G401.6 (cell line): ENCODE results near the gene RGS9.

ENCODE experiments used
- FAIRE-seq: peaks from 2 replicates; lab custom pipeline; 2012; peaks lifted over from hg19 to GRCh38; lab: Jason Lieb, UNC

The RGS9 gene

DNA sequence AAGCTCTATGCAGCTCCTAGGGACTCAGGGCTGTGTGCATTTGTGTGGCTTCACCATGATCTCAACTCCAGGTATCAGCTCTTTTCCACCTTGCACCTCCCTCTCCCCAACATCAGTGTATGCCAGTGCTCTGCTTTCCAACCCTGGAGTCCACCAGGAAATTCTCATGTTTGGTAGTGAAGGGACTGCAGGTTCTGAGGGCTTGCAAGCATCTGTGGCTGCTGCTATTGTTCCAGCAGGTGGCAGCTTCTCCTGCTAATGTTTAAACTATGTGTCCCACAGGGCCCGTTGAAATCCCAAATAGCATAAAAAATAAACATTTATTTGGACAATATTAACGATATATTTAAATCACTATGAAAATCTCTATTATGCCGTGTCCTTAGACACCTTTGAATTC, 82.0 kb downstream of the RGS9 start:
- no peak for FAIRE-seq

DNA sequence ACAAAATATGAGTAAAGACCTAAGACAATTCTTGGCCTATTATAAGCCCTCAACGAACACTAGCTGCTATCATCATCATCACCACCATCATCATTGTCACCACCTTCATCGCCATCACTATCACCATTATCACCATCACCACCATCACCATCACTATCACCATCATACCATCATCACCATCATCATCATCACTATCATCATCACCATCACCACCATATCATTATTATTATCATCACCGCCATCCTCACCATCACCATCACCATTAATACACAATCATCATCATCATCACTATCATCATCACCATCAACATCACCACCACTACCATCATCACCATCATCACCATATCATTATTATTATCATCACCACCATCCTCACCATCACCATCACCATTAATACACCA, 82.5 kb downstream of the RGS9 start:
- FAIRE-seq = no peak

GRCh38 chr17:65220732-65221131, 83.6 kb downstream of the RGS9 start:
- no peak for FAIRE-seq

DNA sequence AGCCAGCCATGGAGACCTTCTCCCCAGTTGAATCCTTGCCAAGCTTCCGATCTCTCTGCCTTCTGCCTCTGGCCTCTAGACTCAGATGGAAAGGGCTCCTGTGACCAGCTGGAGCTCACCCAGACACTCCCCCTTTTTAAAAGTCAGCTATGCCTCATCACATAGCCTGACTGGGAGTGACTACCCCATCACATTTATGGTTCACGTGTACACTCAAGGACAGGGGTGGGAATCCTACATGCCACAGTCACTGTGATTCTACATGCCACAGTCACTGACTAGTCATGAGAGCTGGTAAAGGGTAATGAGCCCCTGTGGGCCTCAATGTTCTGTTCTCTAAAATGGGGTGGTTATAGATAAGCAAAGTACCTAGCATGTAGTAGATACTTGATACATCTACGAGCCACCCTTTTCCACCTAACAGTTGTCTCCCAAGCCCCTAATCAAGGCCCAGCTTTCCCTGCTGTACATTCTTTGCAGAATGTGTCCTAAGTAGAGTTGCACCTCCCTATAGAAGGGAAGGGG, 85.1 kb downstream of the RGS9 start:
- no peak for FAIRE-seq

DNA sequence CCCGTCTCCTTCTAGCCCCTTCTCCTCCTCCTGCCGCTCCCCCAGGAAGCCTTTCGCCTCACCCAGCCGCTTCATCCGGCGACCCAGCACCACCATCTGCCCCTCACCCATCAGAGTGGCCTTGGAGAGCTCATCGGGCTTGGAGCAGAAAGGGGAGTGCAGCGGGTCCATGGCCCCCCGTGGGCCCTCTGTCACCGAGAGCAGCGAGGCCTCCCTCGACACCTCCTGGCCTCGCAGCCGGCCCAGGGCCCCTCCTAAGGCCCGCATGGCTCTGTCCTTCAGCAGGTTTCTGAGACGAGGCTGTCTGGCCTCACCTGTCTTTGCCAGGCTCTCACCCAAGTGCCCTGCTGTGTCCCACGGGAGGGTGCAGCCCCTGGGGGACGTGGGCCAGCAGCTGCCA, 87.9 kb downstream of the RGS9 start:
- FAIRE-seq = no peak

GRCh38 chr17:65226227-65226626, 89.1 kb downstream of the RGS9 start:
- FAIRE-seq = no peak

GRCh38 chr17:65227637-65228036, 90.5 kb downstream of the RGS9 start:
- FAIRE-seq = no peak

DNA sequence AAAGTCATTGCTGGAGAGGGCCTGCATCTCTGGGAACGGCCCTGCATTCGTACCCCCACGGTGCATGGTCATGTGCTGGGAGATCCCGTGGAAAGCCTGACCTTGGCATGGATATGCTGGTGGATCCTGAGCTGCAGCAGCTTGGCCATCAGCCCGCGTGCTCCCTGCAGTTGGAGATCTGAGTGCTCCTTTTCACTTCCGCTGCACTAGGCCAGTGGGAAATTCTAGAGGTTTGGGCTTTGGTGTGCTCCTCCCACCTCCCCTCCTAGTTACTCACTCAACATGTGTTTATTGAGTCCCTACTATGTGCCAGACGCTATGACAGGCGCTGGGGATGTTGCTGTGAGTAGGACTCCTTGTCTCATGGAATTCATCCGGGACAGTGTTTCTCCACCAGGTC, 91.1 kb downstream of the RGS9 start:
- no peak for FAIRE-seq

DNA sequence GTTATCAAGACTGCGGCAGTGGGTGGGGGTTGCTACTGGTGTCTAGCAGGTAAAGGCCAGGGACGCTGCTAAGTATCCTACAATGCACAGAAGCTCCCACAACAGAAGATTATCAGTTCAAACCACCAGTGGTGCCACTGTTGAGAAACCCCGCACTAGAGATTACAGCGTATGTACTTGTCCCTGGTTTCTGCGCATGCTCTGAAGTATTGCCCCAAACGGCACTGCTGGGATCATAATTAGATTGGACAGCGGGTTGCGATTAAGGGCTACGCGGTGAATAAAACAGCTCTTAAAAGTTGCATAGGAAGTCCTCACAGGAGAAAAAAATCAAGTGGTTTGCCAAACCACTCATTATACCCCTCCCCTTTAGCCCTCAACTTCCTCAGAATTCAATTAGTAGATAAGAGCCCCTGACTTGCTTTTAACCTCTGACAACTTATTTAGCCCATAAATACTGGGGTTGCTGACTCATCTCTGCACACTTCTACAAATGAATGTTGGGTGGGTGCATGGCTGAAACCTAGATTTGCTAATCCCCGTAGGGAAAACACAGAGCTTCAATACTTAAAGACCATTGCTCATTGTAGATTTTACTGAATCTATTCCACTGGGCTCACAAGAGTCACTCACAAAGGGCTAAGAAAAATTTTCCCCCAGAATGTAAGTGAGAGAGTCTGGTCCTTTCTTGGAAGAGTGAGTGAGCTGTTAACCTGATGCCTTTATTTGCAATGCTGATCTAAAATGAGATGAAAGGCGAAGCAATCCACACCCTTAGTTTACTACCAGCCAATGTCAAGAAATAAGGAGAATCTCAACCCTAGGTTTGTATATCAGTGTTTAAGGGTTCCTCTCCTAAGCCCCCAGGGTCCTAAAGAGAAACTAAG, 91.8 kb downstream of the RGS9 start:
- no peak for FAIRE-seq

DNA sequence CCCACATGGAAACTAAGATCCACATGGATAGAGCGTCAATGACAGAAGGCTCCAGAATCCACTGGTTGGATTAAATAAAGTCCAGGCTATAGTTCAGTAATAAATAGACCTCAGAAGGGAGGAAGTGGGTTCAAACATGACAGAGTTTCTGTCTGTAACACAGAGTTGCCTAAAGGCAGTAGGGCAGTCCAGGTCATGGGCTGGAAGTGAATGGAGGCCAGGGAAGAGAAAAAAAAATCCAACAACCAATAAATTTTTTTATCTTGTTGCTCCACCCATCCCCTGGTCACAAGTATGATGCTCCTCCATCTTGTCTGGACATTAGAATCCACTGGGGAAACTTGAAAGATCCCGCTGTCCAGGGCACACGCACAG, 92.4 kb downstream of the RGS9 start:
- FAIRE-seq = no peak

DNA sequence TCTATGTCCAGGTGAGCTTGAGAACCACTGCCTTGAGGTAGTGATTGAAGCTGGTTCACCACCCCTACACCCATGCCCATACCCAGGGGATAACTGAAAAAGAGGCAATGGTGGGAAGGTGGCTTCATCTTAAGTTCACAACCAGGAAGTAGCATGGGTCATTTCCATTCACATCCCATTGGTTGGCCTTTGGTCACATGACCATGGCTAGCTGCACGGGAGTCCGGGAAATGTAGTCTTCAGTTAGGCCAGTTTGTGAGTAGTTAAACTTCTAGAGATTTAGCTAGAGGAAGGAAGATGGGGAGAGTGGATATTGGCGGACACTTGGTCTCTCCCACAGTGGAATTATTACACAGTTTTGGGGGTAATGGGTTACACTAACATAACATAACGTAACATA, 92.9 kb downstream of the RGS9 start:
- no peak for FAIRE-seq

DNA sequence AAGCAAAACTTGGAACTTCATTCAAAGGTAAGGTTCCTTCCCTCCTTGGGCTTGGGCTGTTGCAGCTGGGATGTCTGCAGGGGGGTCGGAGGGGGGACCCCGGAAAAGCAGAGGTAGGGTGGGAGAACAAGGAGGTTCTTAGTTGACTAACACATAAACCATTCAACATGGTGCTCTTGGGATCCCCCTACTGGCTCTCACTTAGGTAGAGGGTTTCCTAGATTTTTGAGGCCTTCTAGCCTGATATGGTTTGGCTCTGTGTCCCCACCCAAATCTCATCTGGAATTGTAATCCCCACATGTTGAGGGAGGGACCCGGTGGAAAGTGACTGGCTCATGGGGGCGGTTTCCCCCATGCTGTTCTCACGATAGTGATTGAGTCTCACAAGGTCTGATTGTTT, 93.9 kb downstream of the RGS9 start:
- FAIRE-seq = no peak

- no peak for FAIRE-seq
Observed at GRCh38 chr17:65231662-65232335, 94.6 kb downstream of the RGS9 start.

DNA sequence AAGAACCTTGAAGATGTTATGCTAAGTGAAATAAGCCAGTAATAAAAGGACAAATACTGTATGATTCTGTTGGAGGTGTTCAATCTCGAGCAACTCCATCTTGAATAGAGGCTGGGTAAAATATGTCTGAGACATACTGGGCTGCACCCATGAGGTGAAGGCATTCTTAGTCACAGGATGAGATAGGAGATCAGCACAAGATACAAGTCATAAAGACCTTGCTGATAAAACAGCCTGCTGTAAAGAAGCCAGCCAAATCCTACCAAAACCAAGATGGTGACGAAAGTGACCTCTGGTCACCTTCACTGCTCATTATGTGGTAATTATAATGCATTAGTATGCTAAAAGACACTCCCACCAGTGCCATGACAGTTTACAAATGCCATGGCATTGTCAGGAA, 98.1 kb downstream of the RGS9 start:
- FAIRE-seq = no peak

DNA sequence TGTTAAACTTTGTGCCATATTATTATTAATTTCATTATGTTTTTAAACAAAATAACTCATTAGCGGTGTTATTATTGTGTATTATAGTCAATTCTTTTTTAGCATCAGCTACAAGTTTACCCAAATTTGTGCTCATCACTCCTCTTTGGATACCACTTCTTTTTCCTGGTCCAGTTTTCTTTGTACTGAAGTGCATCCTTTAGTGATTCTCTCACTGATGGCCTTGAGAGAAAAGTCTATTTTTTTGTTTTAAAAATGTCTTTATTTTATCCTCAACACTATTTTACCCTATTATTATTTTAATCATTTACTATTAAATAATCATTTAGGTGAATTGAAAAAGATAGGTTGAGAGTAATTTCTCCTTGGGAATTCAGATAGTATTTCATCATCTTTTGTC, 99.2 kb downstream of the RGS9 start:
- FAIRE-seq = no peak

GRCh38 chr17:65243838-65244625, 106.9 kb downstream of the RGS9 start:
- FAIRE-seq = no peak

DNA sequence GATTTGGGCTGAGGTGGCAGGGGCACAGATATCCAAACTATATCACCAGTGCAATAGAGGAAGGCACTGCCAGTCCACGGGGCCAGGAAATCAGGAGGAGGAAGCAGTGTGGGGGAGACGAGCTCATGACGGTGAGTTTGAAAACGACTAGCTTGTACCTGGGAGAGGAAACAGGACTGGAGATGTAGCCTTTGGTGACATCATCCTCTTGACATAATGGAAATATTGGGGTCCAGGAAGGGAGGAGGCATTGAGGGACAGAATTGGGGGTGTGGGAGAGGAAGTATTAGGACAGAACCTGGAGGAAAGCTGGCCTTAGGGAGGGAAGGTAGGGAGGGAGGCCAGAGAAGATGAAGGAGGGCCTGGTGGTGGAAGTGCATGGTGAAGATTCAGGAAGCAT, 109.1 kb downstream of the RGS9 start:
- no peak for FAIRE-seq

DNA sequence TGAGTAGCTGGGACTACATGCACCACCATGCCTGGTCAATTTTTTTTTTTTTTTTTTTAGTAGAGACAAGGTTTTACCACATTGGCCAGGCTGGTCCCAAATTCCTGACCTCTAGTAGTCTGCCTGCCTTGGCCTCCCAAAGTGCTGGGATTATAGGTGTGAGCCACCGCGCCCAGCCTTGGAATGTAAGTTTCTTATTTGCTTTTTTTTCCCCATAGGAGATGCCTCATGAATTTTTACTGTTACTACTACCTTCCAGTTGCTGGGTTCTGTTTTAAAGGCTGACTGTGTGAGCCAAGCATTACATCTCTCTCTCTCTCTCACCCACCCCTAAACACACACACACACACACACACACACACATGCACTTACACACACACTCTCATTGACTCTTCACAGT, 112.6 kb downstream of the RGS9 start:
- FAIRE-seq = no peak

GRCh38 chr17:65254166-65254565, 117.0 kb downstream of the RGS9 start:
- FAIRE-seq = no peak

DNA sequence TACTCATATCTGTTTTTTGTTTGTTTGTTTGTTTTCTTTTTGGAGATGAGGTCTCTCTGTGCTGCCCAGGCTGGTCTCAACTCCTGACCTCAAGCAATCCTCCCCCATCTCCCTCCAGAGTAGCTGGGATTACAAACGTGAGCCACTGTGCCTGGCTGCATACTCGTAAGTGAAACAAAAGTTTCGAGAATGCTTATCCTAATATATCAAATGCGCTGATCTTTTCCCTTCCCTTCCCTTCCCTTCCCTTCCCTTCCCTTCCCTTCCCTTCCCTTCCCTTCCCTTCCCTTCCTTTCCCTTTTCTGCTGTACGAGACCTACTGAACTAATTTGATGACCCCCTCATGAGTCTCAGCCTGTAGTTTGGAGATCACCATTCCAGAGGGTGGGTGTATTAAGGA, 122.1 kb downstream of the RGS9 start:
- FAIRE-seq = no peak

- FAIRE-seq = no peak
Observed at GRCh38 chr17:65259696-65260485, 122.7 kb downstream of the RGS9 start.

- no peak for FAIRE-seq
Observed at GRCh38 chr17:65260626-65261025, 123.5 kb downstream of the RGS9 start.
